Measurements from ENCODE around the gene BDH1. TPM values are rescaled to one million over a fixed set of nuclear protein-coding genes. Genes with fewer than 3 reads are reported as not detected.
A peak's percentile ranks its signal among the peaks of the same experiment; 100 is the strongest.

The BDH1 gene
- total RNA-seq, 4 donors from 2014 or later: 120 to 269 (median 163) TPM

DNA sequence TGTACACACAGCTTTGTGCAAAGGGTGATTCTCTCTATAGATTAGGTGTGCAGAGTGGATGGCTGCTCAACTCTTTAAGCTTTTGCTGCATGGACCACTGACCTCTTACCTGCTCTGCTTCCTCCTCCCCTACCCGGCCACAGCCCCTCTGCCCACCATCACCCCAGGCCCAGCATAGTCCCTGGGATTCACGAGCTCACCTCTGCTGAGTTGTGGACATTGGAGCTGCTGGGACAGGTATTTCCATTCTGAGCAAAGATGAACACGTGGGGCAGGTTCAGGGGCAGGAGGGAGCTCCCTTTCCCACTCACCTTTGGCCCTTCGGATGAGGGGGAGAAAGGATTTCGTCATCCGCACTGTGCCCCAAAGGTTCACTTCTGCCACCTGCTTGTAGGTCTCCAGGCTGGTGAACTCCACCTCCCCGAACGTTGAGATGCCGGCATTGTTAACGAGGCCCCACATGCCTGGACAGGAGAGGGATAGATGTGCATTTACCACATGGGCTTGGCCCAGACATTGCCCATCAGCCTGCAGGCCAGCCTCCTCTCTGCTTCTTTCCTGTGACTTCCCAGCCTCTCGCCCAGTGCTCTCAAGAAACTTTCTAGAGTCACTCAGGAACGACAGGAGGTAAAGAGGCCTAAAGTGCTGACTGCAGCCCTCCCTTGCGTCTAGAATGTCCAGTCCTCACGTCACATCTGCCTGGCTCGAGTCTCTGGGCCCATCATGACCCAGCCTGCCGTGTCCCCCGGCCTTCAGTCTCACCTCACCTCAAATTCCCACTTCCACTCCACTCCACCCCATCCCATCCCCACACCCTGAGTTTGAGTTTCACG is 41.6 kb downstream of the BDH1 start:
- H3K27ac ChIP-seq: peak overlapping the region in 3 of 4 donors; percentile 18 to 80 (median 77)
- H3K4me1 ChIP-seq: peaks cover 0 to 45% (median 9%) of the 10 kb centered on the region in 4 donors
- peak in 1 of 6 experiments; percentile 20 for TF ChIP-seq CTCF (IDR thresholded peaks at IDR 0.05)
- no peak for TF ChIP-seq POLR2A (IDR thresholded peaks at IDR 0.05)
- peaks cover 0 to 16% (median 0%) of the 10 kb centered on the region in 3 donors for H3K36me3 ChIP-seq
- H3K4me3 ChIP-seq: no peak overlapping the region
- peak in 2 of 3 donors; percentile 79 to 80 for DNase-seq
- H3K9me3 ChIP-seq: no peaks in the 10 kb centered on the region
- no peaks in the 10 kb centered on the region for H3K27me3 ChIP-seq

DNA sequence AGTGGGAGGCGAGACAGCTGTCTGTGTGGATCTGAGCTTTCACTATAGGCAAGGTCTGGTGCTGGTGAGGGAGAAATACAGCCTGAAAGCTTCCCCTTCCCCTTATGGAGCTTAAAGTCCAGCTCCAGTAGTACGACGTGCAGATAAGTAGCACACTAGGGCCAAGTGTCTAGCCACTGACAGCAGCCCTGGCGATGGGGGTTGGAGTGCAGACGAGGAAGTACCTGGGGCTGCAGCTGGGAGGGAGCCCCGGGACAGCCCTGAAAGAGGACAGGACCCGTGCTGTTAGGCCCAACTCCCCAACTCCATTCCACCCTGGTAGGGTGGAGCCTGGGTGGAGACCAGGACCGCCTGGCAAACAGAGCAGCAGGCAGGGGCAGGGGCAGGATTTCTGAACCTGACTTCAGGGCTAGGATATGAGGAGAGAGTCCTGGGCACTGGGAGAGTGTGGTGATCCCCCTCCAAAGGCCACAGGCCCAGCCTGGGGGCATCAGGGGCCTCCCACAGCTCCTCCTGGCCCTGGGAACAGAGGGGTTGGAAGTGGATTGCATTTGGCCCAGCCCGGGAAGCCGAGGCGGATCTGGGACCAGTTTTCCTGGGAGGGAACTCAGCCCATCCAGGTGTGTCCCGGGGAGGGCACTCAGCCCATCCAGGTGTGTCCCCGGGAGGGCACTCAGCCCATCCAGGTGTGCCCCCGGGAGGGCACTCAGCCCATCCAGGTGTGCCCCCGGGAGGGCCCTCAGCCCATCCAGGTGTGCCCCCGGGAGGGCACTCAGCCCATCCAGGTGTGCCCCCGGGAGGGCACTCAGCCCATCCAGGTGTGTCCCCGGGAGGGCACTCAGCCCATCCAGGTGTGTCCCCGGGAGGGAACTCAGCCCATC is 42.8 kb downstream of the BDH1 start:
- no peaks in the 10 kb centered on the region for H3K9me3 ChIP-seq
- H3K4me3 ChIP-seq: no peak overlapping the region
- TF ChIP-seq CTCF (IDR thresholded peaks at IDR 0.05) (peak in 3 of 6 experiments; percentile 31 to 43 (median 37)), POLR2A (IDR thresholded peaks at IDR 0.05) (peak in 1 of 2 donors; percentile 24)
- peak in 2 of 3 donors; percentile 69 to 78 for DNase-seq
- H3K27me3 ChIP-seq: no peaks in the 10 kb centered on the region
- H3K27ac ChIP-seq: peak overlapping the region in 3 of 4 donors; percentile 43 to 80 (median 77)
- peaks cover 0 to 16% (median 0%) of the 10 kb centered on the region in 3 donors for H3K36me3 ChIP-seq
- peaks cover 0 to 45% (median 9%) of the 10 kb centered on the region in 4 donors for H3K4me1 ChIP-seq

DNA sequence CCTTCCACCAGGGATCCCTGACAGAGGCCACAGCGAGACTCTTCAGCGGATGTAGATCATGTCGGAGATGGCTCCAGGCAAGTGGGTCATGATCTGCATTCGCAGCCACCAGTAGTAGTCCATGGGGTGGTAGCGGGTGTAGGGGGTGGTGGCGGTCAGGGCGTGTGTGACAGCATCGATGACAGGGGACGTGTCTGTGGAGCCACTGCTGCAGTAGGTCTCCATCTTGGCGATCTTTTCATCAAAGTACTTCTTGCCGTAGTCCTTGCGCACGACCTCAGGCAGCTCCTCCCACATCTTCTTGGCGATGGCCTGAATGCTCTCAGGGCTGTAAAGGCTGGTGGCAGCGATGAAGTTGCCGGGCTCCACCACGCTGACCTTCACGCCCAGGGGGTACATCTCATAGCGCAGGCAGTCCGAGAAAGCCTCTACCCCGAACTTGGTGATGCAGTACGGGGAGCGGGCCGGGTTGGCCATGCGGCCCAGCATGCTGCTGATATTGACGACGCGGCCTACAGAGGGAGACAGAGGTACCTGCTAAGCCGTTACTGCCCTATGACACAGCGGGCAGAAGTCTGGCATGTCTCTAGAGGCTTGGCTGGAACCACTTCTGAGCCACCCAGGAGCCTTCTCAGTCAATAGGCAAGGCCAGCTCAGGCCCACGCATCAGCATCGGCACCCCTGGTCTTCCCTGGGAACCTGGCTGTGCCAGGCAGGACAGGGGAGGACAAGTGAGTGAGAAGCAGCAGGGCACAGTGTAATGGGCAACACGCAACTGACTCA is 43.7 kb downstream of the BDH1 start:
- Histone ChIP-seq H3K27ac (peak overlapping the region in 3 of 4 donors; percentile 22 to 80 (median 77)), H3K36me3 (peaks cover 0 to 16% (median 0%) of the 10 kb centered on the region in 3 donors), H3K4me3 (no peak overlapping the region), H3K4me1 (peaks cover 0 to 44% (median 9%) of the 10 kb centered on the region in 4 donors), H3K27me3 (no peaks in the 10 kb centered on the region), H3K9me3 (no peaks in the 10 kb centered on the region)
- TF ChIP-seq CTCF (IDR thresholded peaks at IDR 0.05): peak in 1 of 6 experiments; percentile 5
- no peak for TF ChIP-seq POLR2A (IDR thresholded peaks at IDR 0.05)
- DNase-seq: peak in 1 of 3 donors; percentile 50

- Histone ChIP-seq H3K4me3 (no peak overlapping the region), H3K36me3 (peaks cover 0 to 16% (median 0%) of the 10 kb centered on the region in 3 donors), H3K27ac (no peak overlapping the region), H3K4me1 (peaks cover 0 to 35% (median 9%) of the 10 kb centered on the region in 4 donors), H3K9me3 (no peaks in the 10 kb centered on the region), H3K27me3 (no peaks in the 10 kb centered on the region)
- peak in 1 of 3 donors; percentile 43 for DNase-seq
- TF ChIP-seq POLR2A (IDR thresholded peaks at IDR 0.05): no peak
These were observed 44.6 kb downstream of the BDH1 start for GRCh38 chr3:197511130-197511529.

DNA sequence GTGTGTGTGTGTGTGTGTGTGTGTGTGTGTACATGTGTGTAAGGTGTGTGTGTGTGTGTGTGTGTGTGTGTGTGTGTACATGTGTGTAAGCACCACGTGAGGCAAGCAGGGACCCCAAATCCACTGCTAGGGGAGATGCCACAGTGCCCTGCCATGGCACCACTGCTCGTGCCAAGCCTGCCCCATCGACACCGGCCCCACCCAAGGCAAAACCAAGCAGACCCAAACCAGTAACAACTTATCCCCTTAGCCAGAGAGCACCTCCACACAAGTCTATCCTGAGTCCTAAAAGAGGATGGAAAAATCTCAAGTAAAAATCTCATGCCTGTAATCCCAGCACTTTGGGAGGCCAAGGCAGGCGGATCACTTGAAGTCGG is 45.1 kb downstream of the BDH1 start:
- H3K9me3 ChIP-seq: no peaks in the 10 kb centered on the region
- H3K27me3 ChIP-seq: no peaks in the 10 kb centered on the region
- peak in 1 of 3 donors; percentile 40 for DNase-seq
- no peak overlapping the region for H3K4me3 ChIP-seq
- peaks cover 0 to 16% (median 0%) of the 10 kb centered on the region in 3 donors for H3K36me3 ChIP-seq
- no peak overlapping the region for H3K27ac ChIP-seq
- no peak for TF ChIP-seq CTCF (IDR thresholded peaks at IDR 0.05)
- no peak for TF ChIP-seq POLR2A (IDR thresholded peaks at IDR 0.05)
- peaks cover 0 to 32% (median 9%) of the 10 kb centered on the region in 4 donors for H3K4me1 ChIP-seq

Measured in Peyer's patch (tissue), 4 donors.